ENCODE results near the gene SENP3. TPM values are rescaled to one million over a fixed set of nuclear protein-coding genes. Genes with fewer than 3 reads are reported as not detected.

Gene SENP3
- total and polyA plus RNA-seq, 2 of the 13 experiments (the other 11 are each of a cell fraction or from before 2014, with no cell fraction given), result 55.8 to 75.4 TPM

- TF ChIP-seq SOX13 (IDR thresholded peaks at IDR 0.05), result no peak
- peak; percentile 3 to 84; a peak in 1 of 4 replicates for TF ChIP-seq SOX13 (CRISPR knock-in tag; conservative IDR thresholded peaks at IDR 0.05 in 1 of 2, IDR thresholded peaks at IDR 0.05 in 1 of 2)
- peak; percentile 6; the same call in 1 of the 2 replicates for TF ChIP-seq PAXIP1 (CRISPR knock-in tag; conservative IDR thresholded peaks at IDR 0.05)
- no peak for TF ChIP-seq CERS6 (CRISPR knock-in tag; IDR thresholded peaks at IDR 0.05)
- no peak for TF ChIP-seq SOX6 (IDR thresholded peaks at IDR 0.05)
- TF ChIP-seq SOX6 (CRISPR knock-in tag; IDR thresholded peaks at IDR 0.05), result peak; percentile 69; the same call in 1 of the 2 replicates
- no peak for TF ChIP-seq GABPA (IDR thresholded peaks at IDR 0.05; ENCODE audit: low read depth, low read length)
- TF ChIP-seq GABPA (CRISPR knock-in tag; IDR thresholded peaks at IDR 0.05; ENCODE audit: low read depth), result peak; percentile 54
- no peak for TF ChIP-seq IRF9 (CRISPR knock-in tag; IDR thresholded peaks at IDR 0.05; ENCODE audit: borderline replicate concordance)
- no peak for TF ChIP-seq KDM6A (CRISPR knock-in tag; IDR thresholded peaks at IDR 0.05; ENCODE audit: low read depth)
- TF ChIP-seq ZNF383 (CRISPR knock-in tag; IDR thresholded peaks at IDR 0.05; ENCODE audit: borderline replicate concordance), result no peak
- no peak for TF ChIP-seq CBX5 (CRISPR knock-in tag; IDR thresholded peaks at IDR 0.05; ENCODE audit: borderline replicate concordance)
- peak; percentile 61; the same call in 1 of the 2 replicates for TF ChIP-seq ZNF776 (CRISPR knock-in tag; IDR thresholded peaks at IDR 0.05)
- TF ChIP-seq ZNF784 (CRISPR knock-in tag; IDR thresholded peaks at IDR 0.05; ENCODE audit: borderline replicate concordance), result no peak
- peak; percentile 48; the same call in 1 of the 2 replicates for TF ChIP-seq NRL (CRISPR knock-in tag; IDR thresholded peaks at IDR 0.05; ENCODE audit: borderline replicate concordance)
- no peak for TF ChIP-seq ZNF44 (CRISPR knock-in tag; IDR thresholded peaks at IDR 0.05)
- TF ChIP-seq MIXL1 (CRISPR knock-in tag; IDR thresholded peaks at IDR 0.05), result no peak
- 0 out of 2 replicates have a peak, but pooled peaks have one; percentile 28 for TF ChIP-seq ZNF160 (CRISPR knock-in tag; IDR thresholded peaks at IDR 0.05)
- TF ChIP-seq YEATS2 (CRISPR knock-in tag; IDR thresholded peaks at IDR 0.05; ENCODE audit: borderline replicate concordance), result no peak; the same call in 1 of the 2 replicates
- TF ChIP-seq ZSCAN25 (CRISPR knock-in tag; IDR thresholded peaks at IDR 0.05), result no peak
- 0 out of 2 replicates have a peak, but pooled peaks have one; percentile 45 for TF ChIP-seq RELA (CRISPR knock-in tag; IDR thresholded peaks at IDR 0.05)
Observed at GRCh38 chr17:7572588-7573323, 11.0 kb downstream of the SENP3 start (continued).
